Hepatocyte (in vitro differentiated cells): ENCODE data around the gene OTOGL. TPM values are rescaled to one million over a fixed set of nuclear protein-coding genes. Genes with fewer than 3 reads are reported as not detected.

Source experiments
- DNase-seq: peaks from one replicate; pipeline ENCODE4 v3.0.0-alpha.2; 2016; ENCODE audit warnings: low spot score
- H2AFZ ChIP-seq: fragments of 200-600 bp; sonication (generic); 2 replicates; pipeline ENCODE4 v1.6.0; 2016; ENCODE audit warnings: antibody characterized with exemption, mild to moderate bottlenecking
- H3K27ac ChIP-seq: fragments of 200-600 bp; sonication (generic); 2 replicates; pipeline ENCODE4 v1.5.1; 2016; ENCODE audit warnings: mild to moderate bottlenecking
- H3K27me3 ChIP-seq: fragments of 200-600 bp; sonication (generic); 2 replicates; pipeline ENCODE4 v1.6.1; 2016
- H3K36me3 ChIP-seq: fragments of 200-600 bp; sonication (generic); replicated peaks from 2 replicates; pipeline ENCODE4 v1.5.1; 2016; ENCODE audit warnings: low read depth; ENCODE audit not compliant: insufficient read depth
- H3K4me1 ChIP-seq: fragments of 200-600 bp; sonication (generic); 2 replicates; pipeline ENCODE4 v1.5.1; 2016; ENCODE audit warnings: mild to moderate bottlenecking, moderate library complexity; ENCODE audit not compliant: insufficient read depth
- H3K4me2 ChIP-seq: fragments of 200-600 bp; sonication (generic); 2 replicates; pipeline ENCODE4 v1.6.0; 2016
- H3K4me3 ChIP-seq: fragments of 200-600 bp; sonication (generic); 2 replicates; pipeline ENCODE4 v1.5.1; 2016; ENCODE audit warnings: mild to moderate bottlenecking
- H3K79me2 ChIP-seq: fragments of 200-600 bp; sonication (generic); 2 replicates; pipeline ENCODE4 v1.6.0; 2017; ENCODE audit warnings: mild to moderate bottlenecking
- H3K9me2 ChIP-seq: fragments of 200-600 bp; sonication (generic); replicated peaks from 2 replicates; pipeline ENCODE4 v1.6.0; 2017; ENCODE audit warnings: mild to moderate bottlenecking; ENCODE audit not compliant: insufficient read depth
- H3K9me3 ChIP-seq: fragments of 200-600 bp; sonication (generic); 2 replicates; pipeline ENCODE4 v1.5.1; 2016; ENCODE audit warnings: low read depth, mild to moderate bottlenecking
- H4K20me1 ChIP-seq: fragments of 200-600 bp; sonication (generic); 2 replicates; pipeline ENCODE4 v1.6.0; 2016; ENCODE audit warnings: mild to moderate bottlenecking; ENCODE audit not compliant: insufficient read depth, poor library complexity, severe bottlenecking
- CTCF ChIP-seq: fragments of 200-600 bp; sonication (generic); IDR thresholded peaks from 2 replicates; pipeline ENCODE4 v1.5.1; 2016; ENCODE audit warnings: antibody characterized with exemption, mild to moderate bottlenecking; ENCODE audit not compliant: poor library complexity
- EZH2 ChIP-seq: fragments of 200-600 bp; sonication (generic); IDR thresholded peaks from 2 replicates; pipeline ENCODE4 v1.6.1; 2016; ENCODE audit warnings: antibody characterized with exemption, mild to moderate bottlenecking, borderline replicate concordance
- EZH2phosphoT487 ChIP-seq: fragments of 200-600 bp; sonication (generic); IDR thresholded peaks from one replicate; pipeline ENCODE4 v1.6.1; 2018; ENCODE audit warnings: antibody characterized with exemption, mild to moderate bottlenecking, low read depth, moderate library complexity; ENCODE audit not compliant: unreplicated experiment, severe bottlenecking
- WGBS: methylation state at CpG from one replicate; pipeline ENCODE4 v1.1.6; 2016; ENCODE audit warnings: low lambda C conversion rate; ENCODE audit errors: missing lambda C conversion rate; 5-methylcytosine and 5-hydroxymethylcytosine counted together
- polyA plus RNA-seq: library from polyadenylated mRNA; unstranded; fragments of >200 nt; fragmentation: Nextera tagmentation; extraction: Ambion mirVana; gene quantifications from 2 replicates; pipeline ENCODE4 v1.2.1, GENCODE V29; 2016
- total RNA-seq: library from RNA; depleted of rRNA; stranded (reverse); fragments of >200 nt; gene quantifications from 2 replicates; pipeline ENCODE4 v1.2.3, GENCODE V29; 2014

Gene OTOGL
- total and polyA plus RNA-seq, 2 experiments from 2014 or later, result 0.33 TPM; not detected in 1

- H2AFZ ChIP-seq, result no peak overlapping the region
- peaks cover 10% of the 10 kb centered on the region for H3K4me1 ChIP-seq
- H3K4me3 ChIP-seq, result no peak overlapping the region
- no peak for TF ChIP-seq CTCF
- no peak for TF ChIP-seq EZH2phosphoT487
- TF ChIP-seq EZH2, result no peak
- no peaks in the 10 kb centered on the region for H3K9me2 ChIP-seq
- H3K79me2 ChIP-seq, result no peaks in the 10 kb centered on the region
- DNase-seq, result no peak
- WGBS, result 63% methylated on average over 2 of the region's 2 CpGs
- no peak overlapping the region for H3K4me2 ChIP-seq
- no peaks in the 10 kb centered on the region for H4K20me1 ChIP-seq
- H3K27me3 ChIP-seq, result no peaks in the 10 kb centered on the region
- H3K36me3 ChIP-seq, result no peaks in the 10 kb centered on the region
- no peaks in the 10 kb centered on the region for H3K9me3 ChIP-seq
- no peak overlapping the region for H3K27ac ChIP-seq
Observed at GRCh38 chr12:80211671-80212070, 112.3 kb downstream of the OTOGL start.

- Histone ChIP-seq H3K27ac (peak overlapping the region; percentile 71), H2AFZ (no peak overlapping the region), H3K4me3 (no peak overlapping the region), H3K9me3 (no peaks in the 10 kb centered on the region), H3K9me2 (no peaks in the 10 kb centered on the region), H3K36me3 (no peaks in the 10 kb centered on the region), H3K4me2 (no peak overlapping the region), H3K27me3 (no peaks in the 10 kb centered on the region), H4K20me1 (no peaks in the 10 kb centered on the region), H3K79me2 (no peaks in the 10 kb centered on the region), H3K4me1 (peaks cover 23% of the 10 kb centered on the region)
- no peak for DNase-seq
- no peak for TF ChIP-seq EZH2phosphoT487
- no peak for TF ChIP-seq EZH2
- TF ChIP-seq CTCF, result no peak
- 73% methylated on average over 4 of the region's 4 CpGs for WGBS
Observed at GRCh38 chr12:80212938-80213645, 113.8 kb downstream of the OTOGL start.

- Histone ChIP-seq H3K9me3 (no peaks in the 10 kb centered on the region), H4K20me1 (no peaks in the 10 kb centered on the region), H3K9me2 (no peaks in the 10 kb centered on the region), H2AFZ (no peak overlapping the region), H3K79me2 (no peaks in the 10 kb centered on the region), H3K4me3 (no peak overlapping the region), H3K4me2 (peak overlapping the region; percentile 6), H3K36me3 (no peaks in the 10 kb centered on the region), H3K27me3 (no peaks in the 10 kb centered on the region), H3K27ac (peak overlapping the region; percentile 71), H3K4me1 (peaks cover 30% of the 10 kb centered on the region)
- DNase-seq, result no peak
- TF ChIP-seq EZH2phosphoT487 (no peak), CTCF (no peak), EZH2 (no peak)
- 49% methylated on average over 3 of the region's 3 CpGs for WGBS
Observed at GRCh38 chr12:80213871-80214270, 114.5 kb downstream of the OTOGL start.
